Right ventricle myocardium inferior (tissue), 1 donor: ENCODE measurements around the gene CSF1. TPM values are rescaled to one million over a fixed set of nuclear protein-coding genes. Genes with fewer than 3 reads are reported as not detected.

Experiments
- total RNA-seq: library from RNA; stranded (reverse); fragmentation: NEBNext Ultra II Directional; extraction: Animal tissue kit (Norgen Biotek cat#: 25700); gene quantifications from one replicate; pipeline ENCODE4 v1.2.1, GENCODE V29; 2021
- donor health status: DM: no; HTN: yes; CAD: no; lungs with severe emphysema.

CSF1 gene
- total RNA-seq, 1 donor from 2014 or later = 19.0 TPM

Other genes with a start within 250 kb of the CSF1 start
- 77.4 TPM for gene GSTM2, start 242.8 kb upstream of the CSF1 start, total RNA-seq
- gene GSTM1, start 223.0 kb upstream of the CSF1 start, total RNA-seq = not detected
- 2.8 TPM for gene GSTM5, start 198.6 kb upstream of the CSF1 start, total RNA-seq
- 121 TPM for gene GSTM3, start 169.8 kb upstream of the CSF1 start, total RNA-seq
- gene EPS8L3, start 146.9 kb upstream of the CSF1 start, total RNA-seq = not detected
- 38.4 TPM for gene AHCYL1, start 73.9 kb downstream of the CSF1 start, total RNA-seq
- 17.8 TPM for gene STRIP1, start 123.8 kb downstream of the CSF1 start, total RNA-seq
- not detected for gene ALX3, start 159.8 kb downstream of the CSF1 start, total RNA-seq
- gene UBL4B, start 201.6 kb downstream of the CSF1 start, total RNA-seq = not detected
- not detected for gene SLC6A17, start 239.6 kb downstream of the CSF1 start, total RNA-seq